ENCODE results near the gene TNNC2. TPM values are rescaled to one million over a fixed set of nuclear protein-coding genes. Genes with fewer than 3 reads are reported as not detected.

The TNNC2 gene
- total and polyA plus RNA-seq, 2 donors (not counting 3 experiments of a cell fraction or from before 2014, with no cell fraction given): 0.26 TPM; not detected in 1

DNA sequence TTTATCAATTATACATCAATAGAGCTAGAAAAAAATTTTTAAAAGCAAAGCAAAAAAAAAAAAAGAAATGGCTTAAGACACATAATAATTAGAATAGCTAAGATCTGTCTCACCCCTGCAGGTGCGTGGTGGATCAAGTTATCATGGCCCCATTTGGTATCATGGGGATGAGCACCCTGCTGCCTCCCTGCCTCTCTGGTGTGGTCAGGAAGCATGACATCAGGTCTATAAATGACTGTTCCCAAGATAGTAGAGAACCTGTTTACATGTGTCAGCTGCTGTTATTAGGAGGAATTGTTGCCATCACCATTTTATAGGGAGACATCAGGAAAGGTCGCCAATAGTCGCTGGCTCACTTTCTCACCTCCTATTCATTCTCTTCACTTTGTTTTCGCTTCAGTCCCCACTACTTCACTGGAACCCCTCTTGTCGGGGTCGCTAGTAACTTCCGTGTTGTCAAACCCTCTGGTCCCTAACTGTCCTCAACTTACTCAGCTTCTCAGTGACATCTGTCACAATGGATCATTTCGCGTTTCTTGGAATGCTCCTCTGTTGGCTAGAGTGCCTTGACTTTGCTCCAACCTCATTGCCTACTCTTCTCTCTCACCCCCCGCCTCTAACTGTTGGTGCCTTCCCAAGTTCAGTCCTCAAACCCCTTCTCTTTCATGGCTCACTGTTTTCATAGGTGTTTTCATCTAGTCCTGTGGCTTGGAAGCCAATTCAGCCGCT is 30.6 kb downstream of the TNNC2 start:
- intact Hi-C loops (cut with micrococcal nuclease): loop anchor here (10.0 kb wide), 1 partner anchor 832 kb away; the partner anchor contains the start of genes STK4 and TOMM34
- Histone ChIP-seq H4K20me1 (replicated peaks; ENCODE audit: control insufficient read depth, extremely low read depth, insufficient read depth, low read length) (no peaks in the 10 kb centered on the region), H3K27ac (ENCODE audit: insufficient read depth, low read depth, low read length) (no peak overlapping the region), H2AFZ (ENCODE audit: low read depth, low read length) (no peak overlapping the region), H3K36me3 (ENCODE audit: control insufficient read depth in 2 of 2, extremely low read depth in 1 of 2, insufficient read depth in 2 of 2, low read length in 2 of 2) (peaks cover 12 to 20% of the 10 kb centered on the region in 2 experiments), H3K9ac (replicated peaks; ENCODE audit: extremely low read depth, insufficient read depth, low read length) (no peak overlapping the region), H3K79me2 (ENCODE audit: control insufficient read depth, insufficient read depth, low read length) (peaks cover 9% of the 10 kb centered on the region), H3K9me1 (replicated peaks; ENCODE audit: control insufficient read depth, extremely low read depth, insufficient read depth, low read length) (no peaks in the 10 kb centered on the region), H3K9me3 (replicated peaks; ENCODE audit: control insufficient read depth, insufficient read depth, low read length) (no peaks in the 10 kb centered on the region), H3K4me2 (ENCODE audit: insufficient read depth, low read length) (no peak overlapping the region), H3K27me3 (ENCODE audit: control insufficient read depth in 2 of 2, insufficient read depth in 2 of 2, low read length in 2 of 2) (no peaks in the 10 kb centered on the region), H3K4me1 (ENCODE audit: control insufficient read depth, extremely low read depth, insufficient read depth, low read length) (peaks cover 7% of the 10 kb centered on the region), H3K4me3 (replicated peaks in 1 of 3; ENCODE audit: insufficient read depth in 1 of 3, low read depth in 1 of 3, low read length in 3 of 3) (no peak overlapping the region)
- ChIA-PET CTCF (interaction anchor here (1.2 kb wide), 1 partner anchor 173 kb away, joined by 4 read pairs; no protein-coding TSS in a partner anchor), POLR2A (no interaction called here)
- dilution Hi-C loops (cut with MboI; ENCODE audit: extremely low pct_ligation_motif_present, low sequenced_read_pairs): no loop called here
- TF ChIP-seq, protein P1, sequence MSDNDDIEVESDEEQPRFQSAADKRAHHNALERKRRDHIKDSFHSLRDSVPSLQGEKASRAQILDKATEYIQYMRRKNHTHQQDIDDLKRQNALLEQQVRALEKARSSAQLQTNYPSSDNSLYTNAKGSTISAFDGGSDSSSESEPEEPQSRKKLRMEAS (IDR thresholded peaks at IDR 0.05; ENCODE audit: insufficient read depth, insufficient read length): no peak
- TF ChIP-seq MYC (IDR thresholded peaks at IDR 0.05; ENCODE audit: low read depth, low read length): no peak
- no peak for TF ChIP-seq FOS (IDR thresholded peaks at IDR 0.05; ENCODE audit: borderline replicate concordance, insufficient read depth, low read length)
- TF ChIP-seq POLR2AphosphoS5 (IDR thresholded peaks at IDR 0.05; ENCODE audit: insufficient read depth, low read depth, low read length): no peak
- no peak for TF ChIP-seq EZH2 (IDR thresholded peaks at IDR 0.05; ENCODE audit: borderline replicate concordance, low read depth, low read length, severe bottlenecking)
- TF ChIP-seq GATA2 (IDR thresholded peaks at IDR 0.05; ENCODE audit: insufficient read depth, insufficient read length, low read depth, low read length): no peak
- TF ChIP-seq, protein P2, sequence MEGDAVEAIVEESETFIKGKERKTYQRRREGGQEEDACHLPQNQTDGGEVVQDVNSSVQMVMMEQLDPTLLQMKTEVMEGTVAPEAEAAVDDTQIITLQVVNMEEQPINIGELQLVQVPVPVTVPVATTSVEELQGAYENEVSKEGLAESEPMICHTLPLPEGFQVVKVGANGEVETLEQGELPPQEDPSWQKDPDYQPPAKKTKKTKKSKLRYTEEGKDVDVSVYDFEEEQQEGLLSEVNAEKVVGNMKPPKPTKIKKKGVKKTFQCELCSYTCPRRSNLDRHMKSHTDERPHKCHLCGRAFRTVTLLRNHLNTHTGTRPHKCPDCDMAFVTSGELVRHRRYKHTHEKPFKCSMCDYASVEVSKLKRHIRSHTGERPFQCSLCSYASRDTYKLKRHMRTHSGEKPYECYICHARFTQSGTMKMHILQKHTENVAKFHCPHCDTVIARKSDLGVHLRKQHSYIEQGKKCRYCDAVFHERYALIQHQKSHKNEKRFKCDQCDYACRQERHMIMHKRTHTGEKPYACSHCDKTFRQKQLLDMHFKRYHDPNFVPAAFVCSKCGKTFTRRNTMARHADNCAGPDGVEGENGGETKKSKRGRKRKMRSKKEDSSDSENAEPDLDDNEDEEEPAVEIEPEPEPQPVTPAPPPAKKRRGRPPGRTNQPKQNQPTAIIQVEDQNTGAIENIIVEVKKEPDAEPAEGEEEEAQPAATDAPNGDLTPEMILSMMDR (IDR thresholded peaks at IDR 0.05; ENCODE audit: extremely low read depth in 1 of 2, insufficient read depth in 1 of 2, low read depth in 1 of 2, low read length in 2 of 2): no peak
- TF ChIP-seq JUN (IDR thresholded peaks at IDR 0.05; ENCODE audit: borderline replicate concordance, insufficient read depth, insufficient read length, low read depth): no peak
- no peak for TF ChIP-seq POLR2A (IDR thresholded peaks at IDR 0.05; ENCODE audit: low read depth, low read length)
- BruUV-seq (replicated peaks): no TSS peak
- FAIRE-seq: no peak
- DNase-seq (ENCODE audit: low read depth, low spot score): no peak

Data from endothelial cell of umbilical vein (primary cell).